Smooth muscle cell (in vitro differentiated cells): ENCODE measurements around the gene GASK1B. TPM values are rescaled to one million over a fixed set of nuclear protein-coding genes. Genes with fewer than 3 reads are reported as not detected.

Experiments used
- DNase-seq: peaks from one replicate; lab custom pipeline; 2025; ENCODE audit not compliant: unreplicated experiment; lab: John Stamatoyannopoulos, UW
- H2AFZ ChIP-seq: fragments of 200-600 bp; sonication (generic); 2 replicates; pipeline ENCODE4 v1.6.0; 2016; ENCODE audit warnings: antibody characterized with exemption, low read depth, mild to moderate bottlenecking
- H3F3A ChIP-seq: fragments of 200-600 bp; sonication (generic); 2 replicates; pipeline ENCODE4 v1.6.0; 2017; ENCODE audit warnings: antibody characterized with exemption, low read depth
- H3K27ac ChIP-seq: fragments of 200-600 bp; sonication (generic); 2 replicates; pipeline ENCODE4 v1.5.1; 2016; ENCODE audit warnings: low read depth, mild to moderate bottlenecking
- H3K27me3 ChIP-seq: fragments of 200-600 bp; sonication (generic); 2 replicates; pipeline ENCODE4 v1.6.1; 2016; ENCODE audit warnings: low read depth, mild to moderate bottlenecking
- H3K36me3 ChIP-seq: fragments of 200-600 bp; sonication (generic); 2 replicates; pipeline ENCODE4 v1.5.1; 2016; ENCODE audit warnings: low read depth
- H3K4me1 ChIP-seq: fragments of 200-600 bp; sonication (generic); 2 replicates; pipeline ENCODE4 v1.5.1; 2016; ENCODE audit warnings: low read depth
- H3K4me2 ChIP-seq: fragments of 200-600 bp; sonication (generic); 2 replicates; pipeline ENCODE4 v1.6.0; 2016; ENCODE audit warnings: mild to moderate bottlenecking
- H3K4me3 ChIP-seq: fragments of 200-600 bp; sonication (generic); 2 replicates; pipeline ENCODE4 v1.5.1; 2016; ENCODE audit warnings: mild to moderate bottlenecking
- H3K79me2 ChIP-seq: fragments of 200-600 bp; sonication (generic); 2 replicates; pipeline ENCODE4 v1.6.0; 2016; ENCODE audit warnings: low read depth, mild to moderate bottlenecking
- H3K9ac ChIP-seq: fragments of 200-600 bp; sonication (generic); 2 replicates; pipeline ENCODE4 v1.6.0; 2016; ENCODE audit warnings: low read depth
- H3K9me3 ChIP-seq: fragments of 200-600 bp; sonication (generic); replicated peaks from 2 replicates; pipeline ENCODE4 v1.5.1; 2016; ENCODE audit warnings: low read depth
- H4K20me1 ChIP-seq: fragments of 200-600 bp; sonication (generic); 2 replicates; pipeline ENCODE4 v1.6.0; 2016; ENCODE audit warnings: low read depth
- CTCF ChIP-seq: fragments of 200-600 bp; sonication (generic); IDR thresholded peaks from 2 replicates; pipeline ENCODE4 v1.5.1; 2017; ENCODE audit warnings: borderline replicate concordance, mild to moderate bottlenecking, antibody characterized with exemption; ENCODE audit not compliant: insufficient read depth, poor library complexity, severe bottlenecking
- WGBS: methylation state at CpG from one replicate; pipeline ENCODE4 v1.1.7; 2016; ENCODE audit warnings: low lambda C conversion rate; 5-methylcytosine and 5-hydroxymethylcytosine counted together
- polyA plus RNA-seq: library from polyadenylated mRNA; unstranded; fragments of >200 nt; fragmentation: Nextera tagmentation; extraction: Ambion mirVana; gene quantifications from 2 replicates; pipeline ENCODE4 v1.2.1, GENCODE V29; 2016
- total RNA-seq: library from RNA; depleted of rRNA; stranded (reverse); fragments of >200 nt; gene quantifications from 2 replicates; pipeline ENCODE4 v1.2.3, GENCODE V29; 2014

GASK1B gene
- total and polyA plus RNA-seq, 2 experiments from 2014 or later: 12.9 to 79.4 TPM

- H3K79me2 ChIP-seq: no peaks in the 10 kb centered on the region
- H3K4me2 ChIP-seq: no peak overlapping the region
- no peak overlapping the region for H3K27ac ChIP-seq
- no peak for DNase-seq
- no peak overlapping the region for H3K9ac ChIP-seq
- no peak overlapping the region for H2AFZ ChIP-seq
- no peak overlapping the region for H3K4me3 ChIP-seq
- TF ChIP-seq CTCF: no peak
- no peaks in the 10 kb centered on the region for H3F3A ChIP-seq
- H3K4me1 ChIP-seq: no peaks in the 10 kb centered on the region
- H3K27me3 ChIP-seq: no peaks in the 10 kb centered on the region
- H3K9me3 ChIP-seq: no peaks in the 10 kb centered on the region
- no peaks in the 10 kb centered on the region for H4K20me1 ChIP-seq
- no peaks in the 10 kb centered on the region for H3K36me3 ChIP-seq
These were observed 29.1 kb upstream of the GASK1B start for GRCh38 chr4:158201876-158202275.

- no peak for TF ChIP-seq CTCF
- Histone ChIP-seq H4K20me1 (no peaks in the 10 kb centered on the region), H3K36me3 (no peaks in the 10 kb centered on the region), H3K9ac (no peak overlapping the region), H3K27me3 (no peaks in the 10 kb centered on the region), H3K4me2 (no peak overlapping the region), H3K4me1 (no peaks in the 10 kb centered on the region), H3F3A (no peaks in the 10 kb centered on the region), H3K79me2 (no peaks in the 10 kb centered on the region), H3K4me3 (no peak overlapping the region), H3K27ac (no peak overlapping the region), H3K9me3 (no peaks in the 10 kb centered on the region), H2AFZ (no peak overlapping the region)
- no peak for DNase-seq
- 97% methylated on average over 4 of the region's 4 CpGs for WGBS
These were observed 28.5 kb upstream of the GASK1B start for GRCh38 chr4:158201322-158201721.

GRCh38 chr4:158200214-158200613, 27.4 kb upstream of the GASK1B start:
- Histone ChIP-seq H3K27ac (no peak overlapping the region), H3F3A (no peaks in the 10 kb centered on the region), H3K27me3 (no peaks in the 10 kb centered on the region), H3K4me3 (no peak overlapping the region), H3K9ac (no peak overlapping the region), H4K20me1 (no peaks in the 10 kb centered on the region), H3K36me3 (no peaks in the 10 kb centered on the region), H3K9me3 (no peaks in the 10 kb centered on the region), H3K79me2 (no peaks in the 10 kb centered on the region), H3K4me1 (no peaks in the 10 kb centered on the region), H2AFZ (no peak overlapping the region), H3K4me2 (no peak overlapping the region)
- TF ChIP-seq CTCF: no peak
- WGBS: 86% methylated on average over 3 of the region's 3 CpGs
- DNase-seq: no peak

GRCh38 chr4:158197194-158197776, 24.5 kb upstream of the GASK1B start:
- Histone ChIP-seq H3K36me3 (no peaks in the 10 kb centered on the region), H4K20me1 (no peaks in the 10 kb centered on the region), H3K27ac (no peak overlapping the region), H3F3A (no peaks in the 10 kb centered on the region), H3K9ac (no peak overlapping the region), H3K9me3 (no peaks in the 10 kb centered on the region), H3K79me2 (no peaks in the 10 kb centered on the region), H3K27me3 (no peaks in the 10 kb centered on the region), H3K4me2 (no peak overlapping the region), H2AFZ (no peak overlapping the region), H3K4me3 (no peak overlapping the region), H3K4me1 (no peaks in the 10 kb centered on the region)
- no peak for DNase-seq
- WGBS: 92% methylated on average over 5 of the region's 5 CpGs
- TF ChIP-seq CTCF: no peak
